SH-SY5Y (cell line): Measurements from ENCODE around the gene LRRC31.

Experiments
- GATA2 ChIP-seq: IDR thresholded peaks from 2 replicates; pipeline ENCODE4 v1.6.1; 2011; ENCODE audit warnings: mild to moderate bottlenecking, low read depth, low read length
- GATA3 ChIP-seq: IDR thresholded peaks from 2 replicates; pipeline ENCODE4 v1.6.1; 2011; ENCODE audit warnings: low read depth, mild to moderate bottlenecking, low read length, moderate library complexity

- TF ChIP-seq GATA2 = no peak
- TF ChIP-seq GATA3 = no peak
Measured at GRCh38 chr3:169850618-169851017, 19.1 kb downstream of the LRRC31 start.
